Measurements from ENCODE around the gene LMTK2.

DNA sequence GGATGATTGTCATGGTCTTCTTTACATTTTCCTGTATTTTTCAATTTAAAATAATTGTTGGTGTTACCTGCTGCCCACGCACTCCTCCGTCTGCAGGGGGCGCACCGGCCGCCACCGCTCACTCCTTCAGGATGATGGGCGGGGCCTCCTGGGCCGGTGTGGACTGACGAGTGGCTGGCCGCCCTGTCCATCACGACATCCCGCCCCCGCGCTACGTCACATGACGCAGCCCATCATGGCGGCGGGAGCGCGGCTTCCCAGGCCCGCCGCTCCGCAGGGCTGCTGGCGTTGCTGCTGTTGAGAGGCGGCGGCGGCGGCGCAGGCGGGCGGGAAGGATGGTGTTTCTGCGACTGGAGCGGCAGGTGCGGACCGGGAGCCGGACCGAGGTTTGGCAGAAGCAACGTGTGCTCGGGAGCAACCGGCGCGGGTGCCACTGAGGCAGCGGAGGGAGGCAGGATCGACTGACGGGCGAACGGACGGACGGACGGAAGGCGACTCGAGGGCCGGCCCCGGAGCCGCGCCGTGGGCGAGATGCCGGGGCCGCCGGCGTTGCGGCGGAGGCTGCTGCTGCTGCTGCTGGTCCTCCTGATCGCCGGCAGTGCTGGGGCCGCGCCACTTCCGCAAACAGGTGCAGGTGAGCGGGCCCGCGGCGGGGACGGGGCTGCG lies at the start of gene LMTK2:
- TF ChIP-seq, protein P1, sequence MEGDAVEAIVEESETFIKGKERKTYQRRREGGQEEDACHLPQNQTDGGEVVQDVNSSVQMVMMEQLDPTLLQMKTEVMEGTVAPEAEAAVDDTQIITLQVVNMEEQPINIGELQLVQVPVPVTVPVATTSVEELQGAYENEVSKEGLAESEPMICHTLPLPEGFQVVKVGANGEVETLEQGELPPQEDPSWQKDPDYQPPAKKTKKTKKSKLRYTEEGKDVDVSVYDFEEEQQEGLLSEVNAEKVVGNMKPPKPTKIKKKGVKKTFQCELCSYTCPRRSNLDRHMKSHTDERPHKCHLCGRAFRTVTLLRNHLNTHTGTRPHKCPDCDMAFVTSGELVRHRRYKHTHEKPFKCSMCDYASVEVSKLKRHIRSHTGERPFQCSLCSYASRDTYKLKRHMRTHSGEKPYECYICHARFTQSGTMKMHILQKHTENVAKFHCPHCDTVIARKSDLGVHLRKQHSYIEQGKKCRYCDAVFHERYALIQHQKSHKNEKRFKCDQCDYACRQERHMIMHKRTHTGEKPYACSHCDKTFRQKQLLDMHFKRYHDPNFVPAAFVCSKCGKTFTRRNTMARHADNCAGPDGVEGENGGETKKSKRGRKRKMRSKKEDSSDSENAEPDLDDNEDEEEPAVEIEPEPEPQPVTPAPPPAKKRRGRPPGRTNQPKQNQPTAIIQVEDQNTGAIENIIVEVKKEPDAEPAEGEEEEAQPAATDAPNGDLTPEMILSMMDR (conservative IDR thresholded peaks at IDR 0.05) = peak; percentile 84
- no peak for TF ChIP-seq EZH2 (IDR thresholded peaks at IDR 0.05; ENCODE audit: low read depth)

All from PC-9 (cell line).